ENCODE results near the gene CCDC148. TPM values are rescaled to one million over a fixed set of nuclear protein-coding genes. Genes with fewer than 3 reads are reported as not detected.

Gene CCDC148
- total RNA-seq, 1 donor from 2014 or later, result 3.1 TPM

DNA sequence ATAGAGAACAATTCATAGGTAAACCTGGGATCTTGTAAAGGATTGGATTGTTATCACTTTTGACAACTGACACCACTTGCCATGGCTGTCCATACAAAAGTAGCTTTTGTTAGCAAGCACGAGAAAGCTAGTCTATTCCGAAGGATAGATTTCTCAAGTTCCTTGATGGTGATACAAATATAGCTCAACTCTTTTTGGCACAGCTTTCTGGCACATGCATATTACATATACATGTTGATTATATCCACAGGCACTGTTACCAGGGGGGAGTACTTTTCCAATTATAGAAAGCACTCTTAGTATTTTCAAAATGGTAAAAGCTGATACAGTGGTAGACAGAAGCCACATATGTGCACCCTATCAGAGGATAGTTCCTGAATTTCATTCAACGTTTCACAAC is 186.0 kb downstream of the CCDC148 start:
- H3K4me3 Mint-ChIP-seq, result no peak overlapping the region
- TF ChIP-seq, protein P1, sequence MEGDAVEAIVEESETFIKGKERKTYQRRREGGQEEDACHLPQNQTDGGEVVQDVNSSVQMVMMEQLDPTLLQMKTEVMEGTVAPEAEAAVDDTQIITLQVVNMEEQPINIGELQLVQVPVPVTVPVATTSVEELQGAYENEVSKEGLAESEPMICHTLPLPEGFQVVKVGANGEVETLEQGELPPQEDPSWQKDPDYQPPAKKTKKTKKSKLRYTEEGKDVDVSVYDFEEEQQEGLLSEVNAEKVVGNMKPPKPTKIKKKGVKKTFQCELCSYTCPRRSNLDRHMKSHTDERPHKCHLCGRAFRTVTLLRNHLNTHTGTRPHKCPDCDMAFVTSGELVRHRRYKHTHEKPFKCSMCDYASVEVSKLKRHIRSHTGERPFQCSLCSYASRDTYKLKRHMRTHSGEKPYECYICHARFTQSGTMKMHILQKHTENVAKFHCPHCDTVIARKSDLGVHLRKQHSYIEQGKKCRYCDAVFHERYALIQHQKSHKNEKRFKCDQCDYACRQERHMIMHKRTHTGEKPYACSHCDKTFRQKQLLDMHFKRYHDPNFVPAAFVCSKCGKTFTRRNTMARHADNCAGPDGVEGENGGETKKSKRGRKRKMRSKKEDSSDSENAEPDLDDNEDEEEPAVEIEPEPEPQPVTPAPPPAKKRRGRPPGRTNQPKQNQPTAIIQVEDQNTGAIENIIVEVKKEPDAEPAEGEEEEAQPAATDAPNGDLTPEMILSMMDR (conservative IDR thresholded peaks at IDR 0.05), result no peak
- H3K9me3 Mint-ChIP-seq, result peaks cover 4% of the 10 kb centered on the region
- DNase-seq (ENCODE audit: extremely low spot score, unreplicated experiment), result no peak
- no peaks in the 10 kb centered on the region for H3K4me1 Mint-ChIP-seq (ENCODE audit: unreplicated experiment)
- H3K36me3 Mint-ChIP-seq, result no peaks in the 10 kb centered on the region
- H3K27ac Mint-ChIP-seq, result no peak overlapping the region
- H3K27me3 Mint-ChIP-seq, result no peaks in the 10 kb centered on the region

- DNase-seq (ENCODE audit: extremely low spot score, unreplicated experiment), result no peak
- H3K9me3 Mint-ChIP-seq, result peaks cover 4% of the 10 kb centered on the region
- H3K4me3 Mint-ChIP-seq, result no peak overlapping the region
- H3K27me3 Mint-ChIP-seq, result no peaks in the 10 kb centered on the region
- TF ChIP-seq, protein P1 (conservative IDR thresholded peaks at IDR 0.05), result no peak
- H3K4me1 Mint-ChIP-seq (ENCODE audit: unreplicated experiment), result no peaks in the 10 kb centered on the region
- H3K36me3 Mint-ChIP-seq, result no peaks in the 10 kb centered on the region
- H3K27ac Mint-ChIP-seq, result no peak overlapping the region
Observed at GRCh38 chr2:158269143-158269542, 187.4 kb downstream of the CCDC148 start.

DNA sequence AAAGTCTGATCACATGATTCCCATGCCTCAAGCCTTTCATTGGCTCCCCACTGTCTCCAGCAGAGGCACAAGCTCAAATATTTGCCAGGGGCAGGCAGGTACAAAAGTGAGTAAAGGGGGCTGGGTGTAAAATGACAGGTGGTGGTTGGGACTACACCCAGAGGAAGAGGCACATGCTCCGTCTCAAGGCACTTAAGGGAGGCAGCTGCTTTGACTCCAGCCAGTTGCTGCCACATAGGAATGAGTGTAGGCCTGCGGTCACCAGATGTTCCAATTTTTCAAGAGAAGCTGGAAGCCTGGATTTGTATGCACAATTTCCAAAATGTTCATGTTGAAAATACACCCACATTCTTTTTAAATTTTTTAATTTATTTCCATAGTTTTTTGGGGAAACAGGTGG is 190.4 kb downstream of the CCDC148 start:
- Mint-ChIP-seq H3K4me3 (no peak overlapping the region), H3K9me3 (peaks cover 8% of the 10 kb centered on the region), H3K27ac (no peak overlapping the region), H3K4me1 (ENCODE audit: unreplicated experiment) (no peaks in the 10 kb centered on the region), H3K27me3 (no peaks in the 10 kb centered on the region), H3K36me3 (no peaks in the 10 kb centered on the region)
- no peak for DNase-seq (ENCODE audit: extremely low spot score, unreplicated experiment)
- TF ChIP-seq, protein P1 (conservative IDR thresholded peaks at IDR 0.05), result no peak

DNA sequence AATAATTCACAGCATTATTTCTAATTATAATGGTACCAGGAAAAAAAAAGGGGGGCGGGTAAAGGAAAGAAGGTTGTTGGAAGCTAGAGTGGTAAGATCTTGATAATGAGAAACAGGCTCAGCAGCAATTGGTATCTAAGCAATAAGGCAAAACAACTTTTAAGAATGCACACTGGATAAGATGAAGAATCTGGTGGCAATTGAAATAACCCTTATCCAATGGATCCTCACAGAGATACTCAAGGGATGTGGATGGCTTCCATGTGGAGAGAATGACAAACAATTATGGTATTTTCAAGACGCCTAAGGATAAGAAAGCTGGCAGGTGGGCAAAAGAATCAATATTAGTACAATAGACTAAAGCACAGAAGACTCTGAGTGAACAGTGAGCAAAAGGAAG is 201.3 kb downstream of the CCDC148 start:
- no peak overlapping the region for H3K27ac Mint-ChIP-seq
- no peaks in the 10 kb centered on the region for H3K9me3 Mint-ChIP-seq

DNA sequence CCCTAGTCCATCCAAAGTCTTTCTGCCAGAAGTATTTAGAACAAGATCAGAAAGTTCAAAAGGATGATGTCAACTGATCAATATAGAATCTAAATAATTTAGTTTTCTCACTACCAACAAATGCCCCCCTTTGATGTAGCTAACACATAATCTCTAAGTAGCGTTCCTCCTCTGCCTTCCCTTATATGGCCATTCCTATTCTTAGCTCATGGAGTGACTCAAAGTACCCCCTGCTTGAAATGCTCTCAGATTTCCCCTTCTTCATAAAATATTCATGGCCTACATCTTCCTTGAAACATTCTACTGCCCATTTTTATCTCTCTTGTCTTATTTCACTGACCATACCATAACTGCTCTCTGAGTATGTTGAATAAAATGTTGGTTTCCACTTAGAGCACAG is 203.4 kb downstream of the CCDC148 start:
- no peak overlapping the region for H3K27ac Mint-ChIP-seq
- no peaks in the 10 kb centered on the region for H3K36me3 Mint-ChIP-seq
- no peak for DNase-seq (ENCODE audit: extremely low spot score, unreplicated experiment)
- H3K4me3 Mint-ChIP-seq, result no peak overlapping the region
- peaks cover 13% of the 10 kb centered on the region for H3K4me1 Mint-ChIP-seq (ENCODE audit: unreplicated experiment)
- H3K9me3 Mint-ChIP-seq, result no peaks in the 10 kb centered on the region
- H3K27me3 Mint-ChIP-seq, result no peaks in the 10 kb centered on the region
- TF ChIP-seq, protein P1 (conservative IDR thresholded peaks at IDR 0.05), result no peak

More for the DNA sequence above, 201.3 kb downstream of the CCDC148 start:
- no peak for DNase-seq (ENCODE audit: extremely low spot score, unreplicated experiment)
- TF ChIP-seq, protein P1 (conservative IDR thresholded peaks at IDR 0.05), result no peak
- Mint-ChIP-seq H3K4me1 (ENCODE audit: unreplicated experiment) (peaks cover 13% of the 10 kb centered on the region), H3K4me3 (peak overlapping the region; percentile 20), H3K27me3 (no peaks in the 10 kb centered on the region), H3K36me3 (no peaks in the 10 kb centered on the region)

DNA sequence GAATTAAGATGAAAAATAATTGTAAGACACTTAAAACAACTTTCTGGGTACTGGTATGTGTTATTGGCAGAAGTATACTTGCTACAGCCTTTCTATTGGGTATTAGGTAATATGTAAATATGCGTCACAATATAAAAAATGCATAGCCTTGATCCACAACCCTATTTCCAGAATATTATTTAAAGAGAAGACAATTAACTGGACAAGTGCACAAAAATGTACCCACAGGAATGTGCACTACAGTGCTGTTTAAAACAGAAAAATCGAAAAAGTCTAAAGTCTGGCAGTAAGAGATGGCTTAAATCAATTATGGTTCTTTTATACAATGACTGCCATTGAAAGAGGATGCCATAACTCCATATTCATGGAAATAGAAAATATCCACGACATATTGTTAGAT is 205.2 kb downstream of the CCDC148 start:
- no peak overlapping the region for H3K27ac Mint-ChIP-seq
- no peak overlapping the region for H3K4me3 Mint-ChIP-seq
- TF ChIP-seq, protein P1 (conservative IDR thresholded peaks at IDR 0.05), result no peak
- no peaks in the 10 kb centered on the region for H3K27me3 Mint-ChIP-seq
- no peaks in the 10 kb centered on the region for H3K36me3 Mint-ChIP-seq
- peaks cover 9% of the 10 kb centered on the region for H3K4me1 Mint-ChIP-seq (ENCODE audit: unreplicated experiment)
- no peaks in the 10 kb centered on the region for H3K9me3 Mint-ChIP-seq
- no peak for DNase-seq (ENCODE audit: extremely low spot score, unreplicated experiment)

All from type B pancreatic cell (in vitro differentiated cells).